Esophagus squamous epithelium (tissue), 4 donors: ENCODE measurements around the gene GRPEL1.

ENCODE experiments used
- CTCF ChIP-seq, 6 experiments: fragments of 450-650 bp in 4 of 6; fragments of 200-600 bp in 2 of 6; sonication (generic) in 2 of 6; IDR thresholded peaks; one replicate each; pipeline ENCODE4 v1.5.1; 2016 to 2019; ENCODE audit warnings: antibody characterized with exemption in 6 of 6, mild to moderate bottlenecking in 4 of 6, moderate library complexity in 4 of 6
- POLR2A ChIP-seq, 4 donors: fragments of 450-650 bp; IDR thresholded peaks; one replicate each; pipeline ENCODE4 v1.6.1; 2017; ENCODE audit warnings: antibody characterized with exemption in 4 of 4, mild to moderate bottlenecking in 4 of 4, moderate library complexity in 3 of 4

GRCh38 chr4:7024336-7024890 is 43.5 kb downstream of the GRPEL1 start:
- TF ChIP-seq CTCF (IDR thresholded peaks at IDR 0.05) (no peak), POLR2A (IDR thresholded peaks at IDR 0.05) (no peak)
